Measurements from ENCODE around the gene NEK10. TPM values are rescaled to one million over a fixed set of nuclear protein-coding genes. Genes with fewer than 3 reads are reported as not detected.

Gene NEK10
- polyA plus RNA-seq, 2 of the 4 experiments (the other 2 are of a cell fraction), result 1.7 to 2.9 TPM

- 54% methylated on average over 4 of the region's 4 CpGs for WGBS (ENCODE audit: missing lambda C conversion rate)
- Histone ChIP-seq H3K4me1 (no peaks in the 10 kb centered on the region), H3K27ac (no peak overlapping the region), H3K4me3 (no peak overlapping the region), H3K4me2 (no peak overlapping the region), H3K9me3 (no peaks in the 10 kb centered on the region)
- no peak for FAIRE-seq
- CTCF ChIA-PET, result no interaction called here
- no peak for ATAC-seq
- POLR2A ChIA-PET, result no interaction called here
- TF ChIP-seq KDM1A (IDR thresholded peaks at IDR 0.05; ENCODE audit: low read depth) (no peak), EHMT2 (IDR thresholded peaks at IDR 0.05; ENCODE audit: low read depth) (no peak), NFE2L2 (conservative IDR thresholded peaks at IDR 0.05; ENCODE audit: low read length) (no peak), RAD21 (conservative IDR thresholded peaks at IDR 0.05 in 1 of 2, IDR thresholded peaks at IDR 0.05 in 1 of 2) (peak in 1 of 2 experiments; percentile 5; a peak in 1 of 5 replicates), ELK1 (IDR thresholded peaks at IDR 0.05; ENCODE audit: low read depth, low read length) (no peak)
- no peak for DNase-seq (ENCODE audit: low read depth in 1 of 2, low spot score in 1 of 2)
Measured at GRCh38 chr3:27174530-27174929, 194.7 kb downstream of the NEK10 start.

DNA sequence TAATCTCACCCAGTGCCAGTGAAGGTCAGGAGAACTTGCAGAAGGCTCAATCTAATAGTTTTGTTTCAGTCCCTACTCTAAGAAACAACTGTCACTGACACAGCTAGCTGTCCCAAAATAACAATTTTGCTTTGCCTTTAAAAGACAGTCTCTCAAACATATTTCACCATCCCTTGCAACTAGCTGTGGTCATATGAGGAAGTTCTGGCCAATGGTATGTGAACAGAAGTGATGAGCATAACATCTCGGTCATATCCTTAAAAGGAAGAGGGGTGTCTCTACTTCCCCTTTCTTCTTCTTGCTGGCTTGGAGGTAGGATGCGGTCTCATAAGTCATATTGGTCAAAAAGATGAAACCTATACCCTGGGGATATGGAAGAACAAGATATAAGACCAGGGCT lies 198.1 kb downstream of the NEK10 start:
- CTCF ChIA-PET, result interaction anchor here (1.5 kb wide), 1 partner anchor 37 kb away, joined by 5 read pairs; no protein-coding TSS in a partner anchor
- no peak for ATAC-seq
- no peak for FAIRE-seq

GRCh38 chr3:27166888-27167287 lies 202.3 kb downstream of the NEK10 start:
- Histone ChIP-seq H3K9me3 (no peaks in the 10 kb centered on the region), H3K4me1 (no peaks in the 10 kb centered on the region), H3K4me2 (no peak overlapping the region), H3K4me3 (no peak overlapping the region), H3K27ac (no peak overlapping the region)
- FAIRE-seq (no peak), ATAC-seq (no peak), DNase-seq (ENCODE audit: low read depth in 1 of 2, low spot score in 1 of 2) (peak in 1 of 2 experiments; percentile 3)
- 45% methylated on average over 3 of the region's 3 CpGs for WGBS (ENCODE audit: missing lambda C conversion rate)
- CTCF ChIA-PET, result interaction anchor here (1.2 kb wide), 1 partner anchor 20 kb away, joined by 3 read pairs; no protein-coding TSS in a partner anchor
- TF ChIP-seq, protein P1, sequence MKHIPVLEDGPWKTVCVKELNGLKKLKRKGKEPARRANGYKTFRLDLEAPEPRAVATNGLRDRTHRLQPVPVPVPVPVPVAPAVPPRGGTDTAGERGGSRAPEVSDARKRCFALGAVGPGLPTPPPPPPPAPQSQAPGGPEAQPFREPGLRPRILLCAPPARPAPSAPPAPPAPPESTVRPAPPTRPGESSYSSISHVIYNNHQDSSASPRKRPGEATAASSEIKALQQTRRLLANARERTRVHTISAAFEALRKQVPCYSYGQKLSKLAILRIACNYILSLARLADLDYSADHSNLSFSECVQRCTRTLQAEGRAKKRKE (CRISPR knock-in tag; IDR thresholded peaks at IDR 0.05; ENCODE audit: low read depth), result no peak
- TF ChIP-seq MYC (IDR thresholded peaks at IDR 0.05; ENCODE audit: borderline replicate concordance, low read length) (no peak), BHLHE40 (IDR thresholded peaks at IDR 0.05; ENCODE audit: low read depth, low read length) (no peak), TP53 (CRISPR knock-in tag; IDR thresholded peaks at IDR 0.05) (no peak), ESRRA (IDR thresholded peaks at IDR 0.05; ENCODE audit: borderline replicate concordance, low read length) (no peak), KDM1A (IDR thresholded peaks at IDR 0.05; ENCODE audit: low read depth) (no peak), EHF (CRISPR knock-in tag; IDR thresholded peaks at IDR 0.05) (no peak), BCL3 (IDR thresholded peaks at IDR 0.05) (no peak), HOXB13 (CRISPR knock-in tag; IDR thresholded peaks at IDR 0.05; ENCODE audit: low read depth) (no peak), EP300 (IDR thresholded peaks at IDR 0.05) (no peak), MAZ (IDR thresholded peaks at IDR 0.05; ENCODE audit: borderline replicate concordance, low read depth, low read length) (no peak), NPAS2 (CRISPR knock-in tag; IDR thresholded peaks at IDR 0.05; ENCODE audit: borderline replicate concordance) (no peak), ZFP36 (IDR thresholded peaks at IDR 0.05; ENCODE audit: borderline replicate concordance, partially characterized antibody) (no peak), RARB (CRISPR knock-in tag; IDR thresholded peaks at IDR 0.05) (no peak)
- POLR2A ChIA-PET, result no interaction called here

More for the DNA sequence above, 198.1 kb downstream of the NEK10 start:
- Histone ChIP-seq H3K4me2 (no peak overlapping the region), H3K4me1 (no peaks in the 10 kb centered on the region), H3K27ac (no peak overlapping the region), H3K4me3 (no peak overlapping the region), H3K9me3 (no peaks in the 10 kb centered on the region)
- POLR2A ChIA-PET, result no interaction called here
- TF ChIP-seq ZFP36 (IDR thresholded peaks at IDR 0.05; ENCODE audit: borderline replicate concordance, partially characterized antibody) (no peak), EP300 (IDR thresholded peaks at IDR 0.05) (no peak), POLR2A (IDR thresholded peaks at IDR 0.05; ENCODE audit: low read length) (no peak), NFE2L2 (conservative IDR thresholded peaks at IDR 0.05; ENCODE audit: low read length) (no peak), MAZ (IDR thresholded peaks at IDR 0.05; ENCODE audit: borderline replicate concordance, low read depth, low read length) (no peak), MAX (IDR thresholded peaks at IDR 0.05) (no peak), RCOR1 (IDR thresholded peaks at IDR 0.05; ENCODE audit: low read depth, low read length) (no peak), RAD21 (conservative IDR thresholded peaks at IDR 0.05 in 1 of 2, IDR thresholded peaks at IDR 0.05 in 1 of 2) (no peak), CEBPB (IDR thresholded peaks at IDR 0.05) (no peak), MAFK (IDR thresholded peaks at IDR 0.05; ENCODE audit: partially characterized antibody) (no peak), USF2 (IDR thresholded peaks at IDR 0.05) (no peak), ZSCAN20 (CRISPR knock-in tag; IDR thresholded peaks at IDR 0.05) (no peak), GATA3 (IDR thresholded peaks at IDR 0.05; ENCODE audit: borderline replicate concordance) (no peak)
- 67% methylated on average over 2 of the region's 2 CpGs for WGBS (ENCODE audit: missing lambda C conversion rate)
- DNase-seq (ENCODE audit: low read depth in 1 of 2, low spot score in 1 of 2), result no peak

All from A549 (cell line).